PC-3 (cell line): ENCODE data around the gene DBT.

Source experiments
- CTCF ChIP-seq: fragments of 300-600 bp; sonication (generic); conservative IDR thresholded peaks from 2 replicates; pipeline ENCODE4 v1.5.1; 2017; ENCODE audit warnings: antibody characterized with exemption, low read depth, mild to moderate bottlenecking, low read length
- EZH2 ChIP-seq: fragments of 300-600 bp; sonication (generic); IDR thresholded peaks from one replicate; pipeline ENCODE4 v1.6.1; 2017; ENCODE audit warnings: antibody characterized with exemption, mild to moderate bottlenecking, low read length; ENCODE audit not compliant: unreplicated experiment
- EZH2phosphoT487 ChIP-seq: fragments of 300-600 bp; sonication (generic); IDR thresholded peaks from 2 replicates; pipeline ENCODE4 v1.6.1; 2018; ENCODE audit warnings: mild to moderate bottlenecking, antibody characterized with exemption, low read length, borderline replicate concordance

GRCh38 chr1:100146958-100147357, 102.7 kb downstream of the DBT start:
- TF ChIP-seq CTCF, result no peak
- TF ChIP-seq EZH2phosphoT487, result no peak
- no peak for TF ChIP-seq EZH2
